ENCODE measurements around the gene TMEM234.

TMEM234 gene

DNA sequence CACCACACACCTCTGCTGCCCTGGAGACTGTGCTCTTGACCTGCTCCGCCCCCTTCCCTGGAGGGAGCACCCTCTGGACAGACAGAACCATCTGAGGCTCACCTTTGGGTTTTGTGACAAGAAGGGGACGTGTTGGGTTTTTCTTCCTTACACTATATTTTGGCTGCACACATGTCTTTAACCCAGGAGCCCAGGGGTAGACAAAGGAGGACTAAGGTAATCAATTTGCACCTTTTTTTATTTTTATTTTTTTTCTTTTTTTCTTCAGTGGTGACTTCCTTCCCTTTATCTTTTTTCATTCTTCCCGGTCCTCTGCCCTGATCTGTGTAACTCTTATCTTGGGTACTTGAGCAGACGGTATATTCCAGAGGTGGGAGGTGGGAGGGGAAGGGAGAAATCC, 51.2 kb downstream of the TMEM234 start:
- no peak for DNase-seq
